ENCODE data around the gene PDE6G. TPM values are rescaled to one million over a fixed set of nuclear protein-coding genes. Genes with fewer than 3 reads are reported as not detected.

Gene PDE6G
- total RNA-seq, 1 donor from 2014 or later, result not detected

- H3K27ac ChIP-seq, result no peak overlapping the region
- H3K4me3 ChIP-seq, result peak overlapping the region in 1 of 2 donors; percentile 80
Measured at GRCh38 chr17:81701288-81702071, 45.1 kb upstream of the PDE6G start.

GRCh38 chr17:81700353-81701287 lies 44.3 kb upstream of the PDE6G start:
- no peaks in the 10 kb centered on the region for H3K27me3 ChIP-seq
- no peak for TF ChIP-seq POLR2AphosphoS5 (IDR thresholded peaks at IDR 0.05; ENCODE audit: insufficient read depth in 1 of 2, low read depth in 1 of 2)
- no peak for TF ChIP-seq POLR2A (IDR thresholded peaks at IDR 0.05)
- no peak for TF ChIP-seq CTCF (IDR thresholded peaks at IDR 0.05)
- H3K4me1 ChIP-seq, result peaks cover 34% of the 10 kb centered on the region
- H3K9me3 ChIP-seq, result no peaks in the 10 kb centered on the region
- no peak for DNase-seq (ENCODE audit: extremely low spot score in 2 of 2)
- intact Hi-C loops (cut with DNase I), result no loop called here
- H3K4me3 ChIP-seq, result no peak overlapping the region
- H3K36me3 ChIP-seq, result peaks cover 0 to 49% of the 10 kb centered on the region in 2 donors
- no peak overlapping the region for H3K27ac ChIP-seq

More at GRCh38 chr17:81701288-81702071, 45.1 kb upstream of the PDE6G start:
- Histone ChIP-seq H3K9me3 (no peaks in the 10 kb centered on the region), H3K4me1 (peaks cover 34% of the 10 kb centered on the region), H3K27me3 (no peaks in the 10 kb centered on the region), H3K36me3 (peaks cover 0 to 40% of the 10 kb centered on the region in 2 donors)
- intact Hi-C loops (cut with DNase I), result no loop called here
- TF ChIP-seq POLR2A (IDR thresholded peaks at IDR 0.05) (no peak), CTCF (IDR thresholded peaks at IDR 0.05) (no peak), POLR2AphosphoS5 (IDR thresholded peaks at IDR 0.05; ENCODE audit: insufficient read depth in 1 of 2, low read depth in 1 of 2) (no peak)
- DNase-seq (ENCODE audit: extremely low spot score in 2 of 2), result no peak

GRCh38 chr17:81697261-81698044 lies 41.1 kb upstream of the PDE6G start:
- peaks cover 17% of the 10 kb centered on the region for H3K4me1 ChIP-seq
- no peak overlapping the region for H3K4me3 ChIP-seq
- no peak overlapping the region for H3K27ac ChIP-seq
- no peak for TF ChIP-seq CTCF (IDR thresholded peaks at IDR 0.05)
- no peak for TF ChIP-seq POLR2A (IDR thresholded peaks at IDR 0.05)
- TF ChIP-seq POLR2AphosphoS5 (IDR thresholded peaks at IDR 0.05; ENCODE audit: insufficient read depth in 1 of 2, low read depth in 1 of 2), result no peak
- intact Hi-C loops (cut with DNase I), result no loop called here
- peaks cover 0 to 77% of the 10 kb centered on the region in 2 donors for H3K36me3 ChIP-seq
- no peaks in the 10 kb centered on the region for H3K9me3 ChIP-seq
- DNase-seq (ENCODE audit: extremely low spot score in 2 of 2), result no peak
- no peaks in the 10 kb centered on the region for H3K27me3 ChIP-seq

GRCh38 chr17:81696218-81696941 lies 40.0 kb upstream of the PDE6G start:
- DNase-seq (ENCODE audit: extremely low spot score in 2 of 2), result no peak
- Histone ChIP-seq H3K27me3 (no peaks in the 10 kb centered on the region), H3K9me3 (no peaks in the 10 kb centered on the region), H3K36me3 (peaks cover 0 to 83% of the 10 kb centered on the region in 2 donors), H3K4me1 (peaks cover 7% of the 10 kb centered on the region), H3K27ac (no peak overlapping the region), H3K4me3 (no peak overlapping the region)
- TF ChIP-seq CTCF (IDR thresholded peaks at IDR 0.05) (no peak), POLR2A (IDR thresholded peaks at IDR 0.05) (no peak), POLR2AphosphoS5 (IDR thresholded peaks at IDR 0.05; ENCODE audit: insufficient read depth in 1 of 2, low read depth in 1 of 2) (no peak)
- intact Hi-C loops (cut with DNase I), result no loop called here
